Measurements from ENCODE around the gene DDR2. TPM values are rescaled to one million over a fixed set of nuclear protein-coding genes. Genes with fewer than 3 reads are reported as not detected.

The DDR2 gene
- total RNA-seq, 1 experiment from 2014 or later: 0.52 TPM

- no peak overlapping the region for H2BK120ac ChIP-seq (ENCODE audit: low read depth, low read length, poor library complexity, severe bottlenecking)
- no peak overlapping the region for H4K91ac ChIP-seq (ENCODE audit: insufficient read length, low read depth, low read length)
- H2BK5ac ChIP-seq (ENCODE audit: insufficient read length, low read length): no peak overlapping the region
- H3K23ac ChIP-seq (ENCODE audit: insufficient read length, low read depth, low read length): no peak overlapping the region
- Mint-ChIP-seq H3K4me3 (no peak overlapping the region), H3K27me3 (ENCODE audit: low read depth) (no peaks in the 10 kb centered on the region), H3K4me1 (no peaks in the 10 kb centered on the region), H3K36me3 (ENCODE audit: insufficient read depth in 1 of 3, low read depth in 3 of 3) (peaks cover 2 to 19% (median 15%) of the 10 kb centered on the region in 3 experiments; a peak in 6 of 7 replicates), H3K9me3 (no peaks in the 10 kb centered on the region), H3K27ac (0 out of 7 replicates have a peak overlapping the region, but pooled peaks of 1 of the 3 experiments have one; percentile 1)
- H3K9ac ChIP-seq (ENCODE audit: extremely low read depth, insufficient read length, low read length): no peak overlapping the region
- no peak overlapping the region for H3K14ac ChIP-seq (ENCODE audit: insufficient read depth, low read length)
- H3K27me3 ChIP-seq (ENCODE audit: insufficient read depth, low read length): no peaks in the 10 kb centered on the region
- H3K9me3 ChIP-seq (ENCODE audit: control insufficient read depth, low read depth, low read length): no peaks in the 10 kb centered on the region
- H3K18ac ChIP-seq (ENCODE audit: insufficient read length, low read depth, low read length): no peak overlapping the region
- H2BK12ac ChIP-seq (ENCODE audit: insufficient read length, low read depth, low read length): no peak overlapping the region
- H3K23me2 ChIP-seq (ENCODE audit: insufficient read length, low read depth, low read length, poor library complexity, severe bottlenecking): no peaks in the 10 kb centered on the region
- H3T11ph ChIP-seq (ENCODE audit: low read length): no peak overlapping the region
- no peaks in the 10 kb centered on the region for H3K79me1 ChIP-seq (ENCODE audit: insufficient read depth, low read depth, low read length, poor library complexity, severe bottlenecking)
- TF ChIP-seq, protein P1, sequence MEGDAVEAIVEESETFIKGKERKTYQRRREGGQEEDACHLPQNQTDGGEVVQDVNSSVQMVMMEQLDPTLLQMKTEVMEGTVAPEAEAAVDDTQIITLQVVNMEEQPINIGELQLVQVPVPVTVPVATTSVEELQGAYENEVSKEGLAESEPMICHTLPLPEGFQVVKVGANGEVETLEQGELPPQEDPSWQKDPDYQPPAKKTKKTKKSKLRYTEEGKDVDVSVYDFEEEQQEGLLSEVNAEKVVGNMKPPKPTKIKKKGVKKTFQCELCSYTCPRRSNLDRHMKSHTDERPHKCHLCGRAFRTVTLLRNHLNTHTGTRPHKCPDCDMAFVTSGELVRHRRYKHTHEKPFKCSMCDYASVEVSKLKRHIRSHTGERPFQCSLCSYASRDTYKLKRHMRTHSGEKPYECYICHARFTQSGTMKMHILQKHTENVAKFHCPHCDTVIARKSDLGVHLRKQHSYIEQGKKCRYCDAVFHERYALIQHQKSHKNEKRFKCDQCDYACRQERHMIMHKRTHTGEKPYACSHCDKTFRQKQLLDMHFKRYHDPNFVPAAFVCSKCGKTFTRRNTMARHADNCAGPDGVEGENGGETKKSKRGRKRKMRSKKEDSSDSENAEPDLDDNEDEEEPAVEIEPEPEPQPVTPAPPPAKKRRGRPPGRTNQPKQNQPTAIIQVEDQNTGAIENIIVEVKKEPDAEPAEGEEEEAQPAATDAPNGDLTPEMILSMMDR (conservative IDR thresholded peaks at IDR 0.05): no peak
- H3K4ac ChIP-seq (ENCODE audit: low read depth, low read length): no peak overlapping the region
- no peak overlapping the region for H3K4me2 ChIP-seq (ENCODE audit: insufficient read depth, insufficient read length, low read length)
- no peaks in the 10 kb centered on the region for H3K4me1 ChIP-seq (ENCODE audit: insufficient read depth, low read length)
- DNase-seq: no peak
- H3K27ac ChIP-seq (ENCODE audit: insufficient read length, low read depth, low read length): no peak overlapping the region
- no peak overlapping the region for H2AK5ac ChIP-seq (ENCODE audit: insufficient read length, low read length)
- H2BK15ac ChIP-seq (ENCODE audit: low read depth, low read length): no peak overlapping the region
- H4K5ac ChIP-seq (ENCODE audit: insufficient read length, low read depth, low read length): no peak overlapping the region
- H4K8ac ChIP-seq (replicated peaks; ENCODE audit: insufficient read length, low read depth, low read length): no peak overlapping the region
- no peak overlapping the region for H2AFZ ChIP-seq (ENCODE audit: low read length)
- H3K79me2 ChIP-seq (ENCODE audit: insufficient read depth, low read length): no peaks in the 10 kb centered on the region
- H3K56ac ChIP-seq (ENCODE audit: insufficient read length, low read depth, low read length): no peak overlapping the region
- no CpG with 5 or more reads among the region's 2 CpGs for WGBS (ENCODE audit: extremely low coverage, insufficient read length, low lambda C conversion rate)
- no peak overlapping the region for H2BK20ac ChIP-seq (ENCODE audit: low read depth, low read length, poor library complexity, severe bottlenecking)
- H4K20me1 ChIP-seq (ENCODE audit: control insufficient read depth, insufficient read depth, insufficient read length): no peaks in the 10 kb centered on the region
Observed at GRCh38 chr1:162590686-162591085, 41.6 kb upstream of the DDR2 start.
